Upper lobe of left lung (tissue), 4 donors: ENCODE data around the gene GAPVD1.

Experiments used
- CTCF ChIP-seq, 6 experiments: fragments of 450-650 bp in 4 of 6; fragments of 200-600 bp in 2 of 6; sonication (generic) in 2 of 6; IDR thresholded peaks; one replicate each; pipeline ENCODE4 v1.5.1; 2016 to 2019; ENCODE audit warnings: antibody characterized with exemption in 6 of 6
- POLR2AphosphoS5 ChIP-seq, 2 donors: sonication (generic); formaldehyde crosslinking; IDR thresholded peaks; one replicate each; pipeline ENCODE4 v1.5.1; 2017; ENCODE audit warnings: antibody characterized with exemption in 2 of 2

- TF ChIP-seq CTCF (IDR thresholded peaks at IDR 0.05) = no peak
- no peak for TF ChIP-seq POLR2AphosphoS5 (IDR thresholded peaks at IDR 0.05)
These were observed 35.3 kb downstream of the GAPVD1 start for GRCh38 chr9:125296843-125297372.
